ENCODE data around the gene SDK2.

- TF ChIP-seq, protein P1, sequence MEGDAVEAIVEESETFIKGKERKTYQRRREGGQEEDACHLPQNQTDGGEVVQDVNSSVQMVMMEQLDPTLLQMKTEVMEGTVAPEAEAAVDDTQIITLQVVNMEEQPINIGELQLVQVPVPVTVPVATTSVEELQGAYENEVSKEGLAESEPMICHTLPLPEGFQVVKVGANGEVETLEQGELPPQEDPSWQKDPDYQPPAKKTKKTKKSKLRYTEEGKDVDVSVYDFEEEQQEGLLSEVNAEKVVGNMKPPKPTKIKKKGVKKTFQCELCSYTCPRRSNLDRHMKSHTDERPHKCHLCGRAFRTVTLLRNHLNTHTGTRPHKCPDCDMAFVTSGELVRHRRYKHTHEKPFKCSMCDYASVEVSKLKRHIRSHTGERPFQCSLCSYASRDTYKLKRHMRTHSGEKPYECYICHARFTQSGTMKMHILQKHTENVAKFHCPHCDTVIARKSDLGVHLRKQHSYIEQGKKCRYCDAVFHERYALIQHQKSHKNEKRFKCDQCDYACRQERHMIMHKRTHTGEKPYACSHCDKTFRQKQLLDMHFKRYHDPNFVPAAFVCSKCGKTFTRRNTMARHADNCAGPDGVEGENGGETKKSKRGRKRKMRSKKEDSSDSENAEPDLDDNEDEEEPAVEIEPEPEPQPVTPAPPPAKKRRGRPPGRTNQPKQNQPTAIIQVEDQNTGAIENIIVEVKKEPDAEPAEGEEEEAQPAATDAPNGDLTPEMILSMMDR (IDR thresholded peaks at IDR 0.05; ENCODE audit: low read length), result no peak
- TF ChIP-seq EZH2 (optimal IDR thresholded peaks at IDR 0.05; ENCODE audit: low read depth, low read length) (no peak), EZH2phosphoT487 (IDR thresholded peaks at IDR 0.05; ENCODE audit: low read length) (no peak)
These were observed 101.9 kb downstream of the SDK2 start for GRCh38 chr17:73542323-73542722.

Data from MM.1S (cell line).